Endothelial cell of umbilical vein (primary cell): ENCODE results near the gene CDK2.

ENCODE experiments used
- JUN ChIP-seq: IDR thresholded peaks from 2 replicates; pipeline ENCODE4 v1.6.1; 2011; ENCODE audit warnings: borderline replicate concordance, low read depth; ENCODE audit not compliant: insufficient read length, insufficient read depth
- POLR2A ChIP-seq: IDR thresholded peaks from 2 replicates; pipeline ENCODE4 v1.6.1; 2012; ENCODE audit warnings: low read depth, mild to moderate bottlenecking, control low read depth, low read length
- TF ChIP-seq, protein P1 (sequence below), 2 donors: IDR thresholded peaks; 1 replicate in 1 of 2; 2 replicates in 1 of 2; pipeline ENCODE4 v1.5.1; 2011; ENCODE audit warnings: low read length in 2 of 2, mild to moderate bottlenecking in 2 of 2, moderate library complexity in 2 of 2, control low read depth in 1 of 2, inconsistent platforms in 1 of 2, low read depth in 1 of 2; ENCODE audit not compliant: insufficient read depth in 1 of 2; ENCODE audit errors: extremely low read depth in 1 of 2

DNA sequence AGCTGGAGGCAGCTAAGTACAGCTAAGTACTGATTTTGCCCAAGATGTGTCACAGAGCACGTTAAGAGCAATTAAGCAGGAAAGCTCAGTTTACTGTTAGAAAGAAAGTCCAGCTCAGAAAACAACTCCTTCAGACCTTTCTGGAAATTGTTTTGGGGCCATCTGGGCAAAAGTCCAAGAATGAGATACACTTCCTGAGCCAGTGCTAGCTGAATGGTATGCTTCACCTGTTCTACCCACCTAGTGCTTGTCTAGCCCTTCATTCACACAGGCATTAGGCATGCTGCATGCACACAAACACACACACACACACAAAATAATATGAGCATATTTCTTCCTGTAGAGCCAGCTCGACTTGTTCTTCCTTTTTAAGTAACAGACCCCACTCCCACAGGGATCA lies 47.6 kb downstream of the CDK2 start:
- TF ChIP-seq, protein P1, sequence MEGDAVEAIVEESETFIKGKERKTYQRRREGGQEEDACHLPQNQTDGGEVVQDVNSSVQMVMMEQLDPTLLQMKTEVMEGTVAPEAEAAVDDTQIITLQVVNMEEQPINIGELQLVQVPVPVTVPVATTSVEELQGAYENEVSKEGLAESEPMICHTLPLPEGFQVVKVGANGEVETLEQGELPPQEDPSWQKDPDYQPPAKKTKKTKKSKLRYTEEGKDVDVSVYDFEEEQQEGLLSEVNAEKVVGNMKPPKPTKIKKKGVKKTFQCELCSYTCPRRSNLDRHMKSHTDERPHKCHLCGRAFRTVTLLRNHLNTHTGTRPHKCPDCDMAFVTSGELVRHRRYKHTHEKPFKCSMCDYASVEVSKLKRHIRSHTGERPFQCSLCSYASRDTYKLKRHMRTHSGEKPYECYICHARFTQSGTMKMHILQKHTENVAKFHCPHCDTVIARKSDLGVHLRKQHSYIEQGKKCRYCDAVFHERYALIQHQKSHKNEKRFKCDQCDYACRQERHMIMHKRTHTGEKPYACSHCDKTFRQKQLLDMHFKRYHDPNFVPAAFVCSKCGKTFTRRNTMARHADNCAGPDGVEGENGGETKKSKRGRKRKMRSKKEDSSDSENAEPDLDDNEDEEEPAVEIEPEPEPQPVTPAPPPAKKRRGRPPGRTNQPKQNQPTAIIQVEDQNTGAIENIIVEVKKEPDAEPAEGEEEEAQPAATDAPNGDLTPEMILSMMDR (IDR thresholded peaks at IDR 0.05; ENCODE audit: extremely low read depth in 1 of 2, insufficient read depth in 1 of 2, low read depth in 1 of 2, low read length in 2 of 2) = no peak
- no peak for TF ChIP-seq JUN
- no peak for TF ChIP-seq POLR2A
